Right cardiac atrium (tissue), 5 donors: ENCODE data around the gene HSFX2. TPM values are rescaled to one million over a fixed set of nuclear protein-coding genes. Genes with fewer than 3 reads are reported as not detected.
"Not testable (repeated sequence)": the region's sequence is repeated elsewhere in the genome, so short reads cannot be mapped to it uniquely, and the experiment has no call there.

Source experiments
- ATAC-seq, 2 donors: fragments of 200-7000 bp; cut with Tn5 transposase; one replicate each; pipeline versions ENCODE4 v1.8.0 to v1.9.1; 2020; ENCODE audit warnings: moderate library complexity in 2 of 2, mild to moderate bottlenecking in 1 of 2
- DNase-seq, 3 donors: peaks; one replicate each; pipeline ENCODE4 v3.0.0-alpha.2; 2020
- H3K27ac ChIP-seq: one replicate; pipeline ENCODE4 v1.5.1; 2013; ENCODE audit warnings: mild to moderate bottlenecking, low read length, control low read depth, moderate library complexity
- H3K27me3 ChIP-seq: one replicate; pipeline ENCODE4 v1.6.1; 2013; ENCODE audit not compliant: control insufficient read depth, insufficient read depth
- H3K4me1 ChIP-seq: one replicate; pipeline ENCODE4 v1.6.1; 2013; ENCODE audit warnings: low read length; ENCODE audit not compliant: control insufficient read depth, insufficient read depth
- H3K4me3 ChIP-seq: one replicate; pipeline ENCODE4 v1.5.1; 2013; ENCODE audit warnings: low read length, control low read depth
- H3K9me3 ChIP-seq: one replicate; pipeline ENCODE4 v1.6.1; 2013; ENCODE audit warnings: low read length; ENCODE audit not compliant: control insufficient read depth
- WGBS: extraction: QIAGEN DNeasy Blood & Tissue Kit; methylation state at CpG from one replicate; pipeline ENCODE4 v1.1.7; 2013; 5-methylcytosine and 5-hydroxymethylcytosine counted together
- intact Hi-C, 4 donors: fragments of 100-400 bp; cut with DNase I; formaldehyde crosslinking; loops; one replicate each; pipeline versions ENCODE4 v1.11.0 to v1.14.0; 2022 to 2023
- long read RNA-seq, 4 donors: library from polyadenylated mRNA; unstranded; transcript quantifications; one replicate each; pipeline ENCODE4 v2.0.0, GENCODE V29; 2020 to 2021
- polyA plus RNA-seq: library from polyadenylated mRNA; stranded (reverse); fragments of 200-250 nt; gene quantifications from one replicate; pipeline ENCODE4 v1.2.3, GENCODE V29; 2013
- total RNA-seq, 4 donors: library from RNA; stranded (reverse); fragmentation: NEBNext Ultra II Directional; extraction: Animal tissue kit (Norgen Biotek cat#: 25700); gene quantifications; one replicate each; pipeline ENCODE4 v1.2.1, GENCODE V29; 2021
- donor health status: healthy with polysubstance abuse.
- donor health status: DM: no; HTN: yes; CAD: no.
- donor health status: DM: no; HTN: no; CAD: no.
- donor health status: DM: no; HTN: yes; CAD: no; lungs with severe emphysema.
- donor health status: DM: yes; HTN: yes; CAD: no.

Gene HSFX2, protein sequence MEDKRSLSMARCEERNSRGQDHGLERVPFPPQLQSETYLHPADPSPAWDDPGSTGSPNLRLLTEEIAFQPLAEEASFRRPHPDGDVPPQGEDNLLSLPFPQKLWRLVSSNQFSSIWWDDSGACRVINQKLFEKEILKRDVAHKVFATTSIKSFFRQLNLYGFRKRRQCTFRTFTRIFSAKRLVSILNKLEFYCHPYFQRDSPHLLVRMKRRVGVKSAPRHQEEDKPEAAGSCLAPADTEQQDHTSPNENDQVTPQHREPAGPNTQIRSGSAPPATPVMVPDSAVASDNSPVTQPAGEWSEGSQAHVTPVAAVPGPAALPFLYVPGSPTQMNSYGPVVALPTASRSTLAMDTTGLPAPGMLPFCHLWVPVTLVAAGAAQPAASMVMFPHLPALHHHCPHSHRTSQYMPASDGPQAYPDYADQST
- total RNA-seq (1 to 10 TPM in 2 of 4 donors, not detected in 2; 1.1 to 1.3 TPM), polyA plus RNA-seq (0.77 TPM)
- long read RNA-seq, donor 1, partial matches to known transcripts, result 0 of 6 reads
- long read RNA-seq, donor 1, other reads (novel, unspliced or antisense), result 5 of 6 reads
- long read RNA-seq, donor 2, partial matches to known transcripts, result 0 of 1 reads
- long read RNA-seq, donor 2, other reads (novel, unspliced or antisense), result 1 of 1 reads
- long read RNA-seq, donor 3, partial matches to known transcripts, result 0 of 3 reads
- long read RNA-seq, donor 3, other reads (novel, unspliced or antisense), result 3 of 3 reads
- long read RNA-seq, donor 4, result 0 reads

DNA sequence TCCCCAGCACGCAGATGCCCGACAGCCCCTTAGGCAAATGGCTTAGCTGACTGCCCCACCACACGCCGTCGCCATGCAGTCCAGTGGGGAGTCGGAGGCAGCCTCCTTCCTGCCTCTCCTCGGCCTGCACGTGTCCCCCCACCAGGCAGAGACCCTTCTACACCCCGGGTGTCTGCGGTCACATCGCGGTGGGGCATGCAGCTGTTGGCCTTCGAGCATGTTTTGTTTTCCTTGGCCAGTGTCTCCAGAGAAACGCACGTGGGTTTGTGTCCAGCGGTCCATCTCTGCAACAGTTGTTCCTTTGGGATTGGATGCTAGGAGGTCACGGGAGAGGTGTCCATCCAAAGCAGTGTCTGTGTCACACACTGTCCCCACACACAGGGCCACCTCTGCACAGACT lies at the start of gene HSFX2:
Gene HSFX2, minus strand, starts transcription at position 101 of the 400 bp plus-strand sequence. CDS start 614 bp downstream, outside the sequence.
- ATAC-seq, intact Hi-C loops, H3K27ac ChIP-seq, DNase-seq, H3K9me3 ChIP-seq, H3K4me1 ChIP-seq, H3K27me3 ChIP-seq, H3K4me3 ChIP-seq: not testable (repeated sequence)
- no CpG with 5 or more reads among the region's 17 CpGs for WGBS

DNA sequence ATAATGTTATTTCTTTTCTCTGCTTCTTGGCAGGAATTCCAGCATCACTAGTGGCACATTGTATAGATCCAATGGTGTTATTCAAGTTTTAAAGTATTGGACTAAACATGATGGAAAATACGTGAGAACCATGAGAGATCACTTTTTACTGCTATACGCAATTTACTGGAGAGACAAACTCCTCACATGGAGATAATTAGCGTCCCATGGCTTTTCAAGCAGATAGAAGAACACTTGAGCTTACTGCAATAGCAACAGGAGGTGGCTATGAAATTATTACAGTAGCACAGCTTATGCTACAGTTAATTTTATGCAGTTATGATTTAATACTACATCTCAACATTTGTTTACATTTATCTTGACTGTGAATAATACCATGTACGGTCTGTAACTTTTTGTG lies 48.4 kb upstream of the HSFX2 start:
- no peak for ATAC-seq
- intact Hi-C loops, result no loop called here
- 87% methylated on average over 4 of the region's 4 CpGs for WGBS

DNA sequence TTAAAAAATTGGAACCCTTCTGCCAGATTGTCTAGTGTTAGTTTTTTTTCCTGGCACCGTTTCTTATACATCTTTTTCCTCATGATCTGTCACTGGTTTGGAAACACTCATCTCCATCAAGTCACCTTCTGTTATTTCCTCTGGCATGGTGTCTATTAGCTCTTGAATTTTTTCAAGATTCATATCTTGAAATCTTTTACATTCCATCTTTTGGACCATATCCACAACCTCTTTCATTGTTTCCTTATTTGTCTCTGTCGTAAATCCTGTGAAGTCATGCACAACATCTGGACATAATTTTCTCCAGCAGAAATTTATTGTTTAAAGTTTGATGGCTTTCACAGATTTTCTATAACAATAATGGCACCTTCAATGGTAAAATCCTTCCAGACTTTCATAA lies 46.7 kb upstream of the HSFX2 start:
- Histone ChIP-seq H3K27me3 (no peaks in the 10 kb centered on the region), H3K27ac (no peak overlapping the region), H3K4me3 (no peak overlapping the region), H3K9me3 (no peaks in the 10 kb centered on the region), H3K4me1 (no peaks in the 10 kb centered on the region)
- 59% methylated on average over 2 of the region's 2 CpGs for WGBS
- ATAC-seq, result no peak
- no peak for DNase-seq
- intact Hi-C loops, result no loop called here

More for the DNA sequence above, 48.4 kb upstream of the HSFX2 start:
- H3K4me3 ChIP-seq, result no peak overlapping the region
- no peaks in the 10 kb centered on the region for H3K9me3 ChIP-seq
- DNase-seq, result no peak
- H3K27ac ChIP-seq, result no peak overlapping the region
- no peaks in the 10 kb centered on the region for H3K4me1 ChIP-seq
- no peaks in the 10 kb centered on the region for H3K27me3 ChIP-seq

DNA sequence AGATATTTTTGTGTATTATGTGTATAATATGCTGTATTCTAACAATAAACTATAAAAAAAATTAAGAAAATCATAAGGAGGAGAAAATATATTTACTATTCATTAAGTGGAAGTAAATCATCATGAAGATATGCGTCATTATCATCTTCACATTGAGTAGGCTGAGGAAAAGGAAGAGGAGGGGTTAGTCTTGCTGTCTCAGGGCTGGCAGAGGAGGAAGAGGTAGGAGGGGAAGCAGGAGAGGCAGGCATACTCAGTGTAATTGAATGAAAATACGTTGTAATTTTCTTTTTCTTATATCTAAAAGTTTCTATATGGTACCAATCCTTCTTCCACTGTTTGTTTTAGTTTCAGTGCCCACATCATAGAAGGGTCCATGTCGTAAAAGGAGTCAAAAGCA lies 46.3 kb upstream of the HSFX2 start:
- ATAC-seq (no peak), DNase-seq (no peak)
- Histone ChIP-seq H3K9me3 (no peaks in the 10 kb centered on the region), H3K27ac (no peak overlapping the region), H3K27me3 (no peaks in the 10 kb centered on the region), H3K4me3 (no peak overlapping the region), H3K4me1 (no peaks in the 10 kb centered on the region)
- WGBS, result 52% methylated on average over 3 of the region's 3 CpGs
- intact Hi-C loops, result no loop called here

- H3K9me3 ChIP-seq, result no peaks in the 10 kb centered on the region
- ATAC-seq, result no peak
- H3K27ac ChIP-seq, result no peak overlapping the region
- WGBS, result 70% methylated on average over 3 of the region's 3 CpGs
- intact Hi-C loops, result no loop called here
- no peaks in the 10 kb centered on the region for H3K4me1 ChIP-seq
- H3K27me3 ChIP-seq, result no peaks in the 10 kb centered on the region
- DNase-seq, result no peak
- no peak overlapping the region for H3K4me3 ChIP-seq
These were observed 44.5 kb upstream of the HSFX2 start for GRCh38 chrX:149639568-149639967.

DNA sequence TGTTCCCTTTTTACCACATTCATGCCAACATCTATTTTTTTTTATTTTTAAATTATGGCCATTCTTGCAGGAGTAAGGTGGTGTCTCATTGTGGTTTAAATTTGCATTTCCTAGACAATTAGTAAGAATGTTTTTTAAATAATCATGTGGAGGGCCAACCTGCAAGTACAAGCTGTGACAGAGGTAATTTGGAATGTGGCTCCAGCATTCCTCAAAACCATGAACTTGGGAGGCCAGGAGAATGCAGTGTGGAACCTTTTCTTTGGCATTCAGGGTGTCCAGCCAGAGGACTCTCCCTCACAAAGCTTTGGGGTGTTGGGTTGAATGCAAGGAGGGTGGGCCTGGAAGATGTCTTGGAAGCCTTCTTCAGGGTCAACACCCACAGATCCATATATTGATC lies 43.7 kb upstream of the HSFX2 start:
- Histone ChIP-seq H3K4me3 (no peak overlapping the region), H3K9me3 (no peaks in the 10 kb centered on the region), H3K4me1 (no peaks in the 10 kb centered on the region), H3K27ac (no peak overlapping the region), H3K27me3 (no peaks in the 10 kb centered on the region)
- ATAC-seq, result no peak
- no peak for DNase-seq
- intact Hi-C loops, result no loop called here

DNA sequence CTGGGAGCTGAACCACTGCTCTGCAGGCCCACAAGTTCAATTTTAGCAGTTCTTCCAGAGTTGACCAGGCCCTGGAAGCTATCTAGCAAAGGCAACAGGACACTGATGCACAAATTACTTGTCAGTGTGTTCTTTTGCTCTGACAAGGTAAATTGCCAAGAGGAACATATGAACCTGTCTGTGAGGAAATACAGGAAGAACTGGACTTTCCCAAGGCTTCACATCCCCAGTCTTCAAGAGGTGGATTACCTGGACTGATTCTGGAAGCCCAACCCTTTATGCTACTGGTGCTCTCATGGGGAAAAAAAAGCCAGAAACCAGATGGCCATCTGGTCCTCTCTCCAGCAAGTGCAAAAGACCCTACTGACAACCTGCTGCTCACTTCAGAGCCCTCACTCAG lies 38.4 kb upstream of the HSFX2 start:
- ATAC-seq, result no peak
- H3K27me3 ChIP-seq, result no peaks in the 10 kb centered on the region
- intact Hi-C loops, result no loop called here
- no peak overlapping the region for H3K4me3 ChIP-seq
- no peak for DNase-seq
- no peaks in the 10 kb centered on the region for H3K9me3 ChIP-seq
- H3K4me1 ChIP-seq, result peaks cover 1% of the 10 kb centered on the region
- H3K27ac ChIP-seq, result no peak overlapping the region

- peaks cover 5% of the 10 kb centered on the region for H3K4me1 ChIP-seq
- ATAC-seq, result peak; percentile 85 to 91
- DNase-seq, result peak; percentile 76 to 91 (median 90)
- intact Hi-C loops, result no loop called here
- H3K4me3 ChIP-seq, result peak within 1 kb of the TSS; percentile 62
- H3K27ac ChIP-seq, result peak within 1 kb of the TSS; percentile 86
- H3K9me3 ChIP-seq, result no peaks in the 10 kb centered on the region
- no peaks in the 10 kb centered on the region for H3K27me3 ChIP-seq
- under 1% methylated on average over 92 of the region's 102 CpGs for WGBS
These were observed 36.4 kb upstream of the HSFX2 start, which contains the start of gene TMEM185A for GRCh38 chrX:149631234-149632165. TSS of gene TMEM185A (minus strand) at chrX:149631792. CDS start at chrX:149631580, 212 bp downstream.

- H3K27me3 ChIP-seq, result no peaks in the 10 kb centered on the region
- DNase-seq, result peak in 1 of 3 donors; percentile 56
- peak overlapping the region; percentile 62 for H3K4me3 ChIP-seq
- H3K4me1 ChIP-seq, result peaks cover 7% of the 10 kb centered on the region
- intact Hi-C loops, result no loop called here
- WGBS, result 3% methylated on average over 16 of the region's 16 CpGs
- H3K9me3 ChIP-seq, result no peaks in the 10 kb centered on the region
- peak; percentile 81 to 88 for ATAC-seq
- H3K27ac ChIP-seq, result peak overlapping the region; percentile 86
These were observed 35.6 kb upstream of the HSFX2 start for GRCh38 chrX:149630681-149631233.

DNA sequence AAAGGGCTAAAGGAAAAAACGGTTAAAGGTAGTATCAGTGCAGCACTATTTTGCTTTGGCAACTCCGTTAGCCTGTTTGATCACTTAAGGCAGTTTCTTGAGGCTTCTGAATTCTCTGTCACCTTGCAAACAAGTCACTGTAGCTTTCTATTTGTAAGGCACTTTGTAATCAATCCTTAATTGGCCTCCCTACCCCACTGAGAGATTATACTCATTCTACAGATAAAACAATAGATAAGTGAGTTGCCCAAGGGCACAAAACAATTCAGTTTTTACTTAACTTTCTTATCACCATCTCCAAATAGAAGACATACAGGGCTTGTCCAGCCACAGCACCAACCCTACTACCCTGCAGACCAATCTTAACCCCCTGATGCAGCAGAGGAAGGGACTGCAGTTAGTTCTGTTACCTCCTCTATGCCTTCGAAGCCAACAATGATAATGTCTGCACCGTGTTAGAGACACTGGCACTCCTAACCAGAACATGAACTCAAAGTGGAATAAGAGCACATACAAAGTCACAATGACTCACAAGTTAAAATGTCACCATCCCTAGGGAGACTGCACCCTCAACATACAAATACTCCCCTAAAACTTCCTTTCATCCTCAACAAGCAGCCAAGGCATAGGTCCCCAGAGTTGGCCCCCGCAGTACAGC lies 34.7 kb upstream of the HSFX2 start:
- Histone ChIP-seq H3K9me3 (no peaks in the 10 kb centered on the region), H3K4me3 (peak overlapping the region; percentile 62), H3K4me1 (peaks cover 9% of the 10 kb centered on the region), H3K27ac (peak overlapping the region; percentile 86), H3K27me3 (no peaks in the 10 kb centered on the region)
- ATAC-seq, result peak; percentile 17 to 36
- no peak for DNase-seq
- WGBS, result 40% methylated on average over 5 of the region's 5 CpGs
- intact Hi-C loops, result no loop called here
